Liver (tissue), 3 donors: Measurements from ENCODE around the gene EPHB2.

ENCODE experiments used
- ATF3 ChIP-seq: IDR thresholded peaks from 2 replicates; pipeline ENCODE4 v1.6.1; 2016; ENCODE audit warnings: antibody characterized with exemption
- CTCF ChIP-seq: fragments of 150-350 bp; IDR thresholded peaks from 2 replicates; pipeline ENCODE4 v1.5.1; 2017; ENCODE audit warnings: improper control_type of control experiment, low read depth, low read length; ENCODE audit not compliant: missing input control
- EGR1 ChIP-seq, 2 donors: IDR thresholded peaks; 2 replicates each; pipeline ENCODE4 v1.6.1; 2016 to 2018; ENCODE audit warnings: antibody characterized with exemption in 2 of 2, low read depth in 2 of 2
- GABPA ChIP-seq, 2 donors: IDR thresholded peaks in 1 of 2; conservative IDR thresholded peaks in 1 of 2; 2 replicates each; pipeline ENCODE4 v1.6.1; 2016; ENCODE audit warnings: antibody characterized with exemption in 2 of 2, mild to moderate bottlenecking in 1 of 2, moderate library complexity in 1 of 2
- HNF4G ChIP-seq: IDR thresholded peaks from 2 replicates; pipeline ENCODE4 v1.6.1; 2016; ENCODE audit warnings: antibody characterized with exemption
- JUND ChIP-seq, 2 donors: IDR thresholded peaks; 2 replicates each; pipeline ENCODE4 v1.6.1; 2016; ENCODE audit warnings: antibody characterized with exemption in 2 of 2
- MAX ChIP-seq: IDR thresholded peaks from 2 replicates; pipeline ENCODE4 v1.6.1; 2016; ENCODE audit warnings: antibody characterized with exemption
- NR2F2 ChIP-seq: IDR thresholded peaks from 2 replicates; pipeline ENCODE4 v1.6.1; 2016; ENCODE audit warnings: antibody characterized with exemption
- RXRA ChIP-seq, 2 donors: IDR thresholded peaks; 2 replicates each; pipeline ENCODE4 v1.6.1; 2017 to 2018; ENCODE audit warnings: antibody characterized with exemption in 2 of 2, mild to moderate bottlenecking in 1 of 2
- SP1 ChIP-seq: IDR thresholded peaks from 2 replicates; pipeline ENCODE4 v1.6.1; 2018; ENCODE audit warnings: antibody characterized with exemption, mild to moderate bottlenecking
- TAF1 ChIP-seq: conservative IDR thresholded peaks from 2 replicates; pipeline ENCODE4 v1.6.1; 2016; ENCODE audit warnings: antibody characterized with exemption, mild to moderate bottlenecking
- YY1 ChIP-seq: IDR thresholded peaks from 2 replicates; pipeline ENCODE4 v1.6.1; 2016; ENCODE audit warnings: antibody characterized with exemption, mild to moderate bottlenecking
- TF ChIP-seq, protein P1 (sequence below): IDR thresholded peaks from 2 replicates; pipeline ENCODE4 v1.6.1; 2016; ENCODE audit warnings: antibody characterized with exemption, mild to moderate bottlenecking
- donor health status: healthy.
- donor health status: healthy.

DNA sequence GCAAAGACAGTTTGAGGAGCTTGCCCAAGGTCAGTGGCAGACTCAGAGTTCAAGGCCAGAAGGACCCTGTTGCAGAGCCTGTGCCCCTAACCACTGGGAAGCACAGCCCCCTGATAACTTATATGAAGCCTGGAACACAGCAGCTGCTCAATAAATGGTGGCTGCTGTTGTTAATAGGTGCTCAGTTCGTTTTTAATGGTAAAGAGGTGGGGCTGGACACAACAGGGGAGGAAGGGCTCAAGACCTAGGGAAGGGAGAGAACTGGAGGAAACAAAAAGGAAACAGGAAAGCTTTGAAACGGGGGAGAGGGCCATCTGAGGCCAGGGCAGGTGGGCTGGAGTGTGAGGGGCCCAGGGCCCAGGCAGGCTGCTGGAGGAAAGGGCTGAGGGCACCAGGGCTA is 136.6 kb downstream of the EPHB2 start:
- TF ChIP-seq, protein P1, sequence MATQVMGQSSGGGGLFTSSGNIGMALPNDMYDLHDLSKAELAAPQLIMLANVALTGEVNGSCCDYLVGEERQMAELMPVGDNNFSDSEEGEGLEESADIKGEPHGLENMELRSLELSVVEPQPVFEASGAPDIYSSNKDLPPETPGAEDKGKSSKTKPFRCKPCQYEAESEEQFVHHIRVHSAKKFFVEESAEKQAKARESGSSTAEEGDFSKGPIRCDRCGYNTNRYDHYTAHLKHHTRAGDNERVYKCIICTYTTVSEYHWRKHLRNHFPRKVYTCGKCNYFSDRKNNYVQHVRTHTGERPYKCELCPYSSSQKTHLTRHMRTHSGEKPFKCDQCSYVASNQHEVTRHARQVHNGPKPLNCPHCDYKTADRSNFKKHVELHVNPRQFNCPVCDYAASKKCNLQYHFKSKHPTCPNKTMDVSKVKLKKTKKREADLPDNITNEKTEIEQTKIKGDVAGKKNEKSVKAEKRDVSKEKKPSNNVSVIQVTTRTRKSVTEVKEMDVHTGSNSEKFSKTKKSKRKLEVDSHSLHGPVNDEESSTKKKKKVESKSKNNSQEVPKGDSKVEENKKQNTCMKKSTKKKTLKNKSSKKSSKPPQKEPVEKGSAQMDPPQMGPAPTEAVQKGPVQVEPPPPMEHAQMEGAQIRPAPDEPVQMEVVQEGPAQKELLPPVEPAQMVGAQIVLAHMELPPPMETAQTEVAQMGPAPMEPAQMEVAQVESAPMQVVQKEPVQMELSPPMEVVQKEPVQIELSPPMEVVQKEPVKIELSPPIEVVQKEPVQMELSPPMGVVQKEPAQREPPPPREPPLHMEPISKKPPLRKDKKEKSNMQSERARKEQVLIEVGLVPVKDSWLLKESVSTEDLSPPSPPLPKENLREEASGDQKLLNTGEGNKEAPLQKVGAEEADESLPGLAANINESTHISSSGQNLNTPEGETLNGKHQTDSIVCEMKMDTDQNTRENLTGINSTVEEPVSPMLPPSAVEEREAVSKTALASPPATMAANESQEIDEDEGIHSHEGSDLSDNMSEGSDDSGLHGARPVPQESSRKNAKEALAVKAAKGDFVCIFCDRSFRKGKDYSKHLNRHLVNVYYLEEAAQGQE = no peak
- TF ChIP-seq CTCF = no peak
- TF ChIP-seq ATF3 = no peak
- no peak for TF ChIP-seq JUND (IDR thresholded peaks at IDR 0.05)
- TF ChIP-seq SP1 = no peak
- TF ChIP-seq TAF1 = no peak
- TF ChIP-seq NR2F2 = no peak
- TF ChIP-seq RXRA (IDR thresholded peaks at IDR 0.05) = no peak
- no peak for TF ChIP-seq EGR1 (IDR thresholded peaks at IDR 0.05; ENCODE audit: low read depth in 2 of 2)
- no peak for TF ChIP-seq MAX
- TF ChIP-seq YY1 = no peak
- no peak for TF ChIP-seq GABPA (IDR thresholded peaks at IDR 0.05 in 1 of 2, conservative IDR thresholded peaks at IDR 0.05 in 1 of 2)
- TF ChIP-seq HNF4G = no peak
